ENCODE results near the gene SLC12A7. TPM values are rescaled to one million over a fixed set of nuclear protein-coding genes. Genes with fewer than 3 reads are reported as not detected.
A peak's percentile ranks its signal among the peaks of the same experiment; 100 is the strongest.

The SLC12A7 gene
- total and polyA plus RNA-seq, 2 of the 13 experiments (the other 11 are each of a cell fraction or from before 2014, with no cell fraction given): 14.0 to 18.5 TPM

- TF ChIP-seq ZNF687 (CRISPR knock-in tag; IDR thresholded peaks at IDR 0.05) (peak; percentile 23; the same call in 1 of the 2 replicates), RNF219 (CRISPR knock-in tag; IDR thresholded peaks at IDR 0.05) (no peak), HNRNPK (IDR thresholded peaks at IDR 0.05; ENCODE audit: low read depth, low read length, poor library complexity, severe bottlenecking) (no peak), LCORL (IDR thresholded peaks at IDR 0.05) (no peak), LCORL (CRISPR knock-in tag; IDR thresholded peaks at IDR 0.05) (no peak), ZNF101 (CRISPR knock-in tag; IDR thresholded peaks at IDR 0.05; ENCODE audit: borderline replicate concordance, low read depth) (no peak), CHD2 (IDR thresholded peaks at IDR 0.05; ENCODE audit: low read depth, low read length) (no peak), ZNF431 (CRISPR knock-in tag; IDR thresholded peaks at IDR 0.05; ENCODE audit: borderline replicate concordance, low read depth) (no peak), BRD4 (CRISPR knock-in tag; IDR thresholded peaks at IDR 0.05) (no peak), ETV6 (CRISPR knock-in tag; conservative IDR thresholded peaks at IDR 0.05) (no peak), AFF4 (CRISPR knock-in tag; IDR thresholded peaks at IDR 0.05) (no peak), U2AF2 (IDR thresholded peaks at IDR 0.05; ENCODE audit: low read depth, low read length) (no peak), ZNF782 (CRISPR knock-in tag; IDR thresholded peaks at IDR 0.05; ENCODE audit: borderline replicate concordance) (no peak), GMEB2 (CRISPR knock-in tag; IDR thresholded peaks at IDR 0.05; ENCODE audit: low read depth) (no peak), KMT2A (CRISPR knock-in tag; IDR thresholded peaks at IDR 0.05) (no peak), ZNF709 (CRISPR knock-in tag; IDR thresholded peaks at IDR 0.05) (no peak), HNRNPL (IDR thresholded peaks at IDR 0.05; ENCODE audit: low read depth, low read length) (no peak), ZNF850 (CRISPR knock-in tag; conservative IDR thresholded peaks at IDR 0.05) (no peak)
These were observed 43.5 kb upstream of the SLC12A7 start (continued) for GRCh38 chr5:1155191-1156032.
